Gastrocnemius medialis (tissue), 4 donors: ENCODE data around the gene APBA3. TPM values are rescaled to one million over a fixed set of nuclear protein-coding genes. Genes with fewer than 3 reads are reported as not detected.

ENCODE experiments used
- ATAC-seq, 2 donors: fragments of 150-250 bp; one replicate each; pipeline ENCODE4 v1.9.1; 2016
- DNase-seq, 2 donors: peaks; one replicate each; pipeline ENCODE4 v3.0.0-alpha.2; 2019
- H3K27ac ChIP-seq, 4 donors: fragments of 200-600 bp; sonication (generic); 1 replicate in 1 of 4; 2 replicates in 3 of 4; pipeline ENCODE4 v1.5.1; 2016 to 2018; ENCODE audit warnings: mild to moderate bottlenecking in 2 of 4, moderate library complexity in 1 of 4
- H3K27me3 ChIP-seq, 3 donors: fragments of 200-600 bp; sonication (generic) in 2 of 3; 1 replicate in 1 of 3; 2 replicates in 2 of 3; pipeline versions ENCODE4 v1.5.1 to v1.6.0; 2016 to 2019; ENCODE audit warnings: mild to moderate bottlenecking in 1 of 3, moderate library complexity in 1 of 3
- H3K36me3 ChIP-seq, 2 donors: fragments of 200-600 bp; sonication (generic) in 1 of 2; one replicate each; pipeline ENCODE4 v1.5.1; 2017 to 2018
- H3K4me1 ChIP-seq, 2 donors: fragments of 200-600 bp; sonication (generic) in 1 of 2; one replicate each; pipeline ENCODE4 v1.5.1; 2016 to 2017; ENCODE audit warnings: mild to moderate bottlenecking in 2 of 2
- H3K4me3 ChIP-seq, 4 donors: fragments of 200-600 bp; sonication (generic) in 3 of 4; 1 replicate in 1 of 4; 2 replicates in 3 of 4; pipeline ENCODE4 v1.5.1; 2016 to 2019; ENCODE audit warnings: mild to moderate bottlenecking in 2 of 4
- H3K9me3 ChIP-seq, 3 donors: fragments of 200-600 bp; sonication (generic) in 2 of 3; 1 replicate in 1 of 3; 2 replicates in 2 of 3; pipeline ENCODE4 v1.5.1; 2016 to 2019
- POLR2A ChIP-seq, 2 donors: fragments of 450-650 bp; IDR thresholded peaks; one replicate each; pipeline ENCODE4 v1.6.1; 2017; ENCODE audit warnings: antibody characterized with exemption in 2 of 2, mild to moderate bottlenecking in 2 of 2, moderate library complexity in 2 of 2
- in situ Hi-C, 4 donors: fragments of 200-750 bp; cut with MboI; loops; one replicate each; pipeline versions ENCODE4 v1.15.0 to v1.8.0; 2017; ENCODE audit warnings: low sequenced_read_pairs in 4 of 4
- intact Hi-C: fragments of 100-400 bp; cut with DNase I; formaldehyde crosslinking; loops from one replicate; pipeline ENCODE4 v1.15.1; 2023; ENCODE audit warnings: low total_unique reads
- total RNA-seq, 4 donors: library from RNA; depleted of rRNA; stranded (reverse); fragments of >200 nt; gene quantifications; one replicate each; pipeline versions ENCODE4 v1.1.0 to v1.2.3, GENCODE V29; 2016
- TF ChIP-seq, protein P1 (sequence below), 5 experiments: fragments of 450-650 bp in 3 of 5; fragments of 200-600 bp in 2 of 5; sonication (generic) in 2 of 5; IDR thresholded peaks in 4 of 5; conservative IDR thresholded peaks in 1 of 5; 1 replicate in 4 of 5; 2 replicates in 1 of 5; pipeline ENCODE4 v1.5.1; 2016 to 2019; ENCODE audit warnings: antibody characterized with exemption in 5 of 5, mild to moderate bottlenecking in 3 of 5, moderate library complexity in 3 of 5

APBA3 gene
- total RNA-seq, 4 donors from 2014 or later, result 14.0 to 29.6 (median 27.4) TPM

GRCh38 chr19:3776479-3777040 is 15.1 kb upstream of the APBA3 start:
- peaks cover 0 to 4% (median 2%) of the 10 kb centered on the region in 3 donors for H3K27me3 ChIP-seq
- in situ Hi-C loops, result no loop called here
- no peak for ATAC-seq

GRCh38 chr19:3775831-3776230 is 14.3 kb upstream of the APBA3 start:
- Histone ChIP-seq H3K27me3 (peaks cover 0 to 2% (median 0%) of the 10 kb centered on the region in 3 donors), H3K4me1 (no peaks in the 10 kb centered on the region), H3K9me3 (peaks cover 0 to 3% (median 0%) of the 10 kb centered on the region in 3 donors), H3K27ac (no peak overlapping the region), H3K36me3 (no peaks in the 10 kb centered on the region), H3K4me3 (no peak overlapping the region)
- intact Hi-C loops, result no loop called here
- TF ChIP-seq, protein P1, sequence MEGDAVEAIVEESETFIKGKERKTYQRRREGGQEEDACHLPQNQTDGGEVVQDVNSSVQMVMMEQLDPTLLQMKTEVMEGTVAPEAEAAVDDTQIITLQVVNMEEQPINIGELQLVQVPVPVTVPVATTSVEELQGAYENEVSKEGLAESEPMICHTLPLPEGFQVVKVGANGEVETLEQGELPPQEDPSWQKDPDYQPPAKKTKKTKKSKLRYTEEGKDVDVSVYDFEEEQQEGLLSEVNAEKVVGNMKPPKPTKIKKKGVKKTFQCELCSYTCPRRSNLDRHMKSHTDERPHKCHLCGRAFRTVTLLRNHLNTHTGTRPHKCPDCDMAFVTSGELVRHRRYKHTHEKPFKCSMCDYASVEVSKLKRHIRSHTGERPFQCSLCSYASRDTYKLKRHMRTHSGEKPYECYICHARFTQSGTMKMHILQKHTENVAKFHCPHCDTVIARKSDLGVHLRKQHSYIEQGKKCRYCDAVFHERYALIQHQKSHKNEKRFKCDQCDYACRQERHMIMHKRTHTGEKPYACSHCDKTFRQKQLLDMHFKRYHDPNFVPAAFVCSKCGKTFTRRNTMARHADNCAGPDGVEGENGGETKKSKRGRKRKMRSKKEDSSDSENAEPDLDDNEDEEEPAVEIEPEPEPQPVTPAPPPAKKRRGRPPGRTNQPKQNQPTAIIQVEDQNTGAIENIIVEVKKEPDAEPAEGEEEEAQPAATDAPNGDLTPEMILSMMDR (IDR thresholded peaks at IDR 0.05 in 4 of 5, conservative IDR thresholded peaks at IDR 0.05 in 1 of 5), result no peak
- no peak for TF ChIP-seq POLR2A (IDR thresholded peaks at IDR 0.05)
- in situ Hi-C loops, result no loop called here
- ATAC-seq (no peak), DNase-seq (no peak)

More at GRCh38 chr19:3776479-3777040, 15.1 kb upstream of the APBA3 start:
- Histone ChIP-seq H3K27ac (no peak overlapping the region), H3K4me3 (no peak overlapping the region), H3K36me3 (no peaks in the 10 kb centered on the region), H3K9me3 (peaks cover 0 to 8% (median 0%) of the 10 kb centered on the region in 3 donors), H3K4me1 (no peaks in the 10 kb centered on the region)
- no peak for TF ChIP-seq POLR2A (IDR thresholded peaks at IDR 0.05)
- TF ChIP-seq, protein P1 (IDR thresholded peaks at IDR 0.05 in 4 of 5, conservative IDR thresholded peaks at IDR 0.05 in 1 of 5), result no peak
- no peak for DNase-seq
- intact Hi-C loops, result no loop called here

DNA sequence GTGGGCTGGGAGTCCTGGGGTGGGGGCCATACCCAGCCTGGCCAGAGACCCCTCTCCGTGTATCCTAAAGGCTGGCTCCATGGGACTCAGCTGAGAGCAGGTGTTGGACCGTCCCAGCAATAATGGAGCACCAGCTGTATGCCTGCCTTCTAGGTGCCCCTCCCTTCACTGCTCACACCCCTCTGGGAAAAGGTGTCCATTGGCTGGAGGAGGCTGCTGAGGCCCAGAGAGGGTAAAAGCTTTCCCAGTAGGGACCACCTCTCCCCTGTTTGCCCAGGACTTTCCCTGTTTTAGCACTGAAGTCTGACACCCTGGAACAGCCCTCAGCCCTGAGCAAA is 13.9 kb upstream of the APBA3 start:
- no peak for DNase-seq
- Histone ChIP-seq H3K27me3 (peaks cover 0 to 2% (median 0%) of the 10 kb centered on the region in 3 donors), H3K4me3 (no peak overlapping the region), H3K27ac (no peak overlapping the region), H3K4me1 (no peaks in the 10 kb centered on the region), H3K36me3 (no peaks in the 10 kb centered on the region), H3K9me3 (no peaks in the 10 kb centered on the region)
- in situ Hi-C loops, result no loop called here
- no peak for ATAC-seq
- TF ChIP-seq, protein P1 (IDR thresholded peaks at IDR 0.05 in 4 of 5, conservative IDR thresholded peaks at IDR 0.05 in 1 of 5), result no peak
- TF ChIP-seq POLR2A (IDR thresholded peaks at IDR 0.05), result no peak
- intact Hi-C loops, result no loop called here

DNA sequence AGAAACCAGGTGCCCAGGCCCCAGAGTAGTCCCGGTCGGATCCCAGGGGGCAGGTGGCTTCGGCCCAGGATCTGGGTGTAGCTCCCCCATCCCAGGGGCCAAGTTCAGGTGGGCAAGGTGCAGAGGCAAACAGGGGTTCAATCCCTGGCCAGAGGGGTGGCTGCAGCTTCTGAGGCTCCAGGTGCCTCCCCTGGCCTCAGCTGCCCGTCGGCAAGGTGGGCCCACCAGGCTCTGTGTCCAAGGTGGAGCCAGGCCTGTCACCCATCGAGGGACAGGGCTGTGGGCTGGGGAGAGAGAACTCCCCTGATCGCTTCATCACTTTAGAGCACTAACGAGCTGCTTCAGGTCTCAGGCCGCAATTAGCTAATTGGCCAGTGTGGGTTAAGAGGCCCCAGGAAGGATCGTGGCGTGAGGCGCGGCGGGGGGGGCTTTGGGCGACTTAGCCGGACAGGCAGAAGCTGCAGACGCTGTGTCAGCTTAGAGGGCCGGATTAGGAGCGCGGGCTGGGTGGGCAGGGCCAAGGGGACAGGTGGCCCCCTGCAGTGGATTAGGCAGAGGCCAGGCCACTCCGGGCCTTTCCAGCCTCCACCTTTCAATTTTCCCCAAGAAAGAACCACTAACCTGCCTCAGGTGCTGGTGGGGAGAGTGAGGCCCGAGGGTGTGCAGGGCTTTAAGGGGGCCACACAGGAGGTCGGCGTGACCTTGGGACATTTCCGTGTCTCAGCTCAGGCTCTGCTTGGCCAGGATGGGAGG is 13.3 kb upstream of the APBA3 start:
- intact Hi-C loops, result no loop called here
- Histone ChIP-seq H3K4me1 (no peaks in the 10 kb centered on the region), H3K9me3 (no peaks in the 10 kb centered on the region), H3K4me3 (no peak overlapping the region), H3K27ac (no peak overlapping the region), H3K36me3 (no peaks in the 10 kb centered on the region), H3K27me3 (peaks cover 0 to 2% (median 0%) of the 10 kb centered on the region in 3 donors)
- in situ Hi-C loops, result no loop called here
- ATAC-seq, result no peak
- TF ChIP-seq POLR2A (IDR thresholded peaks at IDR 0.05), result no peak
- TF ChIP-seq, protein P1 (IDR thresholded peaks at IDR 0.05 in 4 of 5, conservative IDR thresholded peaks at IDR 0.05 in 1 of 5), result no peak
- DNase-seq, result no peak
